SH-SY5Y (cell line): ENCODE data around the gene OSTN.

Experiments
- GATA2 ChIP-seq: IDR thresholded peaks from 2 replicates; pipeline ENCODE4 v1.6.1; 2011; ENCODE audit warnings: mild to moderate bottlenecking, low read depth, low read length
- GATA3 ChIP-seq: IDR thresholded peaks from 2 replicates; pipeline ENCODE4 v1.6.1; 2011; ENCODE audit warnings: low read depth, mild to moderate bottlenecking, low read length, moderate library complexity

DNA sequence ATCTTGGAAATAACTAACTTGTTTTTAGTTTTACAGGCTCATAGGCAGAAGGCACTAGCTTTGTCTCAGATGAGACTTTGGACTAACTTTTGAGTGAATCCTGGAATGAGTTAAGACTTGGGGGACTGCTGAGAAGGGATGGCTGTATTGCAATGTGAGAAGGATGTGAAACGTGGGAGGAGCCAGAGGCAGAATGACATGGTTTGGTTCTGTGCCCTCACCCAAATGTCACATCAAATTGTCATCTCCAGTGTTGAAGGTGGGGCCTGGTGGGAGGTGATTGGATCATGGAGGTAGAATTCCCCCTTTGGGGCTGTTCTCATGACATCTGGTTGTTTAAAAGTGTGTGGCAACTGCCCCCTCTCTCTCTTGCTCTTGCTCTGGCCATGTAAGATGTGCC, 101.4 kb downstream of the OSTN start:
- TF ChIP-seq GATA2 (no peak), GATA3 (no peak)
